A673 (cell line): Measurements from ENCODE around the gene CHD9NB.

Experiments used
- CTCF ChIP-seq: fragments of 300-800, 200-600 bp; sonication (generic); conservative IDR thresholded peaks from 2 replicates; pipeline ENCODE4 v1.5.1; 2017; ENCODE audit warnings: low read depth, mild to moderate bottlenecking, antibody characterized with exemption, low read length, moderate library complexity, mixed read lengths
- EZH2 ChIP-seq: fragments of 200-600 bp; sonication (generic); IDR thresholded peaks from 2 replicates; pipeline ENCODE4 v1.6.1; 2017; ENCODE audit warnings: borderline replicate concordance, low read depth, mild to moderate bottlenecking, mixed read lengths, antibody characterized with exemption, low read length; ENCODE audit not compliant: poor library complexity, severe bottlenecking

GRCh38 chr16:53069772-53070171, 17.1 kb upstream of the CHD9NB start:
- TF ChIP-seq CTCF (no peak), EZH2 (no peak)
